GM06990 (cell line): Measurements from ENCODE around the gene MT2A.

Source experiments
- DNase-seq: peaks from one replicate; pipeline ENCODE4 v3.0.0-alpha.2; 2011; ENCODE audit not compliant: insufficient read length; ENCODE audit errors: extremely low read depth
- H3K27me3 ChIP-seq: replicated peaks from 2 replicates; pipeline ENCODE4 v1.6.0; 2011; ENCODE audit warnings: low read length; ENCODE audit not compliant: control insufficient read depth, insufficient read depth
- H3K36me3 ChIP-seq: 2 replicates; pipeline ENCODE4 v1.5.1; 2011; ENCODE audit warnings: low read length; ENCODE audit not compliant: control insufficient read depth, insufficient read depth
- H3K4me3 ChIP-seq: replicated peaks from 2 replicates; pipeline ENCODE4 v1.5.1; 2011; ENCODE audit warnings: low read depth, mild to moderate bottlenecking, control low read depth, low read length
- CTCF ChIP-seq: IDR thresholded peaks from 2 replicates; pipeline ENCODE4 v1.5.1; 2011; ENCODE audit warnings: low read length, control low read depth, mild to moderate bottlenecking, inconsistent platforms; ENCODE audit not compliant: insufficient read depth, poor library complexity, severe bottlenecking

MT2A gene

GRCh38 chr16:56634715-56635440, 26.5 kb downstream of the MT2A start:
- no peak for TF ChIP-seq CTCF
- H3K4me3 ChIP-seq, result no peak overlapping the region
- H3K36me3 ChIP-seq, result no peaks in the 10 kb centered on the region
- peaks cover 10% of the 10 kb centered on the region for H3K27me3 ChIP-seq
- no peak for DNase-seq

GRCh38 chr16:56635441-56635967, 27.1 kb downstream of the MT2A start:
- no peak for DNase-seq
- Histone ChIP-seq H3K4me3 (no peak overlapping the region), H3K36me3 (no peaks in the 10 kb centered on the region), H3K27me3 (peaks cover 10% of the 10 kb centered on the region)
- no peak for TF ChIP-seq CTCF

- Histone ChIP-seq H3K27me3 (peaks cover 12% of the 10 kb centered on the region), H3K36me3 (no peaks in the 10 kb centered on the region), H3K4me3 (no peak overlapping the region)
- TF ChIP-seq CTCF, result no peak
- no peak for DNase-seq
Observed at GRCh38 chr16:56636616-56637413, 28.4 kb downstream of the MT2A start.

GRCh38 chr16:56637814-56638750, 29.7 kb downstream of the MT2A start, which contains the start of gene MT1A:
TSS of gene MT1A (plus strand) at chr16:56638666. CDS start at chr16:56638739, 73 bp downstream.
- no peak for DNase-seq
- Histone ChIP-seq H3K36me3 (no peaks in the 10 kb centered on the region), H3K27me3 (peaks cover 12% of the 10 kb centered on the region), H3K4me3 (no peak within 1 kb of the TSS; the same call in 1 of the 2 replicates)
- no peak for TF ChIP-seq CTCF

GRCh38 chr16:56639045-56639444, 30.7 kb downstream of the MT2A start:
- Histone ChIP-seq H3K4me3 (no peak overlapping the region), H3K36me3 (no peaks in the 10 kb centered on the region), H3K27me3 (peaks cover 11% of the 10 kb centered on the region)
- DNase-seq, result no peak
- no peak for TF ChIP-seq CTCF
